ENCODE measurements around the gene CZIB. TPM values are rescaled to one million over a fixed set of nuclear protein-coding genes. Genes with fewer than 3 reads are reported as not detected.
A peak's percentile ranks its signal among the peaks of the same experiment; 100 is the strongest.

Gene CZIB
- total RNA-seq, 1 experiment from 2014 or later, result 50.3 TPM

GRCh38 chr1:53176452-53177208 lies 43.8 kb downstream of the CZIB start:
- TF ChIP-seq CTCF (conservative IDR thresholded peaks at IDR 0.05) (no peak; the same call in 1 of the 2 replicates), EZH2 (IDR thresholded peaks at IDR 0.05; ENCODE audit: low read depth) (no peak)
- Histone ChIP-seq H3K4me1 (replicated peaks; ENCODE audit: insufficient read depth) (0 out of 2 replicates have a peak, but pooled peaks cover 5% of the 10 kb centered on the region), H3K9me2 (ENCODE audit: insufficient read depth) (no peaks in the 10 kb centered on the region), H3K27me3 (ENCODE audit: insufficient read depth, low read depth) (no peaks in the 10 kb centered on the region), H3K79me2 (ENCODE audit: low read depth) (no peaks in the 10 kb centered on the region), H3F3A (ENCODE audit: insufficient read depth, low read depth) (no peaks in the 10 kb centered on the region), H3K9me3 (ENCODE audit: insufficient read depth, low read depth) (no peaks in the 10 kb centered on the region), H4K20me1 (ENCODE audit: insufficient read depth) (no peaks in the 10 kb centered on the region), H3K27ac (no peak overlapping the region), H2AFZ (no peak overlapping the region), H3K36me3 (ENCODE audit: low read depth) (no peaks in the 10 kb centered on the region), H3K4me3 (no peak overlapping the region), H3K4me2 (no peak overlapping the region; the same call in 1 of the 2 replicates)
- DNase-seq, result peak; percentile 51 to 58
- ChIA-PET POLR2A (ENCODE audit: unreplicated experiment) (interaction anchor here (0.6 kb wide), 2 partner anchors 624 to 1166 kb away, joined by 4 to 6 read pairs; partner anchors contain the start of gene TUT4), CTCF (interaction anchor here (0.6 to 0.8 kb wide), 3 partner anchors 10 to 334 kb away, joined by 3 to 6 read pairs (median 5); partner anchors contain the start of gene ZYG11A)
- no TSS peak for BruUV-seq (replicated peaks)
- intact Hi-C loops (cut with micrococcal nuclease; ENCODE audit: unreplicated experiment), result loop anchor here (2.0 to 10.0 kb wide), 2 partner anchors 92 to 476 kb away; no protein-coding TSS in a partner anchor

GRCh38 chr1:53174971-53175913 lies 45.2 kb downstream of the CZIB start:
- no TSS peak for BruUV-seq (replicated peaks)
- TF ChIP-seq EZH2 (IDR thresholded peaks at IDR 0.05; ENCODE audit: low read depth) (no peak), CTCF (conservative IDR thresholded peaks at IDR 0.05) (no peak)
- Histone ChIP-seq H3K9me2 (ENCODE audit: insufficient read depth) (no peaks in the 10 kb centered on the region), H3K4me3 (no peak overlapping the region), H3K4me2 (no peak overlapping the region), H3K4me1 (replicated peaks; ENCODE audit: insufficient read depth) (0 out of 2 replicates have a peak, but pooled peaks cover 5% of the 10 kb centered on the region), H3F3A (ENCODE audit: insufficient read depth, low read depth) (no peaks in the 10 kb centered on the region), H2AFZ (no peak overlapping the region), H4K20me1 (ENCODE audit: insufficient read depth) (no peaks in the 10 kb centered on the region), H3K27ac (no peak overlapping the region), H3K79me2 (ENCODE audit: low read depth) (no peaks in the 10 kb centered on the region), H3K9me3 (ENCODE audit: insufficient read depth, low read depth) (no peaks in the 10 kb centered on the region), H3K27me3 (ENCODE audit: insufficient read depth, low read depth) (no peaks in the 10 kb centered on the region), H3K36me3 (ENCODE audit: low read depth) (no peaks in the 10 kb centered on the region)
- CTCF ChIA-PET, result interaction anchor here (0.9 to 1.1 kb wide), 2 partner anchors 127 to 248 kb away, joined by 3 to 10 read pairs; partner anchors contain the start of gene SCP2
- POLR2A ChIA-PET (ENCODE audit: unreplicated experiment), result no interaction called here
- intact Hi-C loops (cut with micrococcal nuclease; ENCODE audit: unreplicated experiment), result loop anchor here (10.0 kb wide), 1 partner anchor 90 kb away; no protein-coding TSS in a partner anchor
- DNase-seq, result no peak

Data from PC-9 (cell line).